Measurements from ENCODE around the gene SAMD7. TPM values are rescaled to one million over a fixed set of nuclear protein-coding genes. Genes with fewer than 3 reads are reported as not detected.

The SAMD7 gene
- total RNA-seq, 1 donor from 2014 or later, result not detected

- no peak overlapping the region for H3K27ac Mint-ChIP-seq (ENCODE audit: unreplicated experiment)
- no peak for TF ChIP-seq CTCF (IDR thresholded peaks at IDR 0.05; ENCODE audit: partially characterized antibody, unreplicated experiment)
- no peak overlapping the region for H3K4me3 Mint-ChIP-seq (ENCODE audit: unreplicated experiment)
- no peak for DNase-seq
- no peaks in the 10 kb centered on the region for H3K36me3 Mint-ChIP-seq (ENCODE audit: unreplicated experiment)
- peaks cover 3% of the 10 kb centered on the region for H3K9me3 Mint-ChIP-seq (ENCODE audit: unreplicated experiment)
- no peaks in the 10 kb centered on the region for H3K27me3 Mint-ChIP-seq (ENCODE audit: unreplicated experiment)
- H3K4me1 Mint-ChIP-seq (ENCODE audit: low read depth, unreplicated experiment), result no peaks in the 10 kb centered on the region
Measured at GRCh38 chr3:169894110-169894509, 17.3 kb upstream of the SAMD7 start.

GRCh38 chr3:169895072-169895471 is 16.3 kb upstream of the SAMD7 start:
- H3K4me1 Mint-ChIP-seq (ENCODE audit: low read depth, unreplicated experiment), result no peaks in the 10 kb centered on the region
- peaks cover 1% of the 10 kb centered on the region for H3K36me3 Mint-ChIP-seq (ENCODE audit: unreplicated experiment)
- no peak for TF ChIP-seq CTCF (IDR thresholded peaks at IDR 0.05; ENCODE audit: partially characterized antibody, unreplicated experiment)
- DNase-seq, result no peak
- H3K27me3 Mint-ChIP-seq (ENCODE audit: unreplicated experiment), result no peaks in the 10 kb centered on the region
- H3K27ac Mint-ChIP-seq (ENCODE audit: unreplicated experiment), result no peak overlapping the region
- H3K4me3 Mint-ChIP-seq (ENCODE audit: unreplicated experiment), result no peak overlapping the region
- H3K9me3 Mint-ChIP-seq (ENCODE audit: unreplicated experiment), result peaks cover 5% of the 10 kb centered on the region

GRCh38 chr3:169897284-169897683 is 14.1 kb upstream of the SAMD7 start:
- H3K4me3 Mint-ChIP-seq (ENCODE audit: unreplicated experiment), result no peak overlapping the region
- H3K36me3 Mint-ChIP-seq (ENCODE audit: unreplicated experiment), result peaks cover 9% of the 10 kb centered on the region
- H3K4me1 Mint-ChIP-seq (ENCODE audit: low read depth, unreplicated experiment), result no peaks in the 10 kb centered on the region
- TF ChIP-seq CTCF (IDR thresholded peaks at IDR 0.05; ENCODE audit: partially characterized antibody, unreplicated experiment), result no peak
- no peaks in the 10 kb centered on the region for H3K27me3 Mint-ChIP-seq (ENCODE audit: unreplicated experiment)
- H3K9me3 Mint-ChIP-seq (ENCODE audit: unreplicated experiment), result peaks cover 5% of the 10 kb centered on the region
- no peak for DNase-seq
- H3K27ac Mint-ChIP-seq (ENCODE audit: unreplicated experiment), result no peak overlapping the region

GRCh38 chr3:169901453-169901852 is 9.9 kb upstream of the SAMD7 start:
- Mint-ChIP-seq H3K4me1 (ENCODE audit: low read depth, unreplicated experiment) (no peaks in the 10 kb centered on the region), H3K4me3 (ENCODE audit: unreplicated experiment) (no peak overlapping the region), H3K9me3 (ENCODE audit: unreplicated experiment) (peaks cover 5% of the 10 kb centered on the region), H3K36me3 (ENCODE audit: unreplicated experiment) (peaks cover 14% of the 10 kb centered on the region), H3K27me3 (ENCODE audit: unreplicated experiment) (no peaks in the 10 kb centered on the region), H3K27ac (ENCODE audit: unreplicated experiment) (no peak overlapping the region)
- no peak for DNase-seq
- TF ChIP-seq CTCF (IDR thresholded peaks at IDR 0.05; ENCODE audit: partially characterized antibody, unreplicated experiment), result no peak

GRCh38 chr3:169905404-169905803 is 6.0 kb upstream of the SAMD7 start:
- no peak overlapping the region for H3K4me3 Mint-ChIP-seq (ENCODE audit: unreplicated experiment)
- no peak for TF ChIP-seq CTCF (IDR thresholded peaks at IDR 0.05; ENCODE audit: partially characterized antibody, unreplicated experiment)
- no peaks in the 10 kb centered on the region for H3K9me3 Mint-ChIP-seq (ENCODE audit: unreplicated experiment)
- H3K27ac Mint-ChIP-seq (ENCODE audit: unreplicated experiment), result no peak overlapping the region
- no peak for DNase-seq
- H3K4me1 Mint-ChIP-seq (ENCODE audit: low read depth, unreplicated experiment), result no peaks in the 10 kb centered on the region
- H3K27me3 Mint-ChIP-seq (ENCODE audit: unreplicated experiment), result no peaks in the 10 kb centered on the region
- peaks cover 10% of the 10 kb centered on the region for H3K36me3 Mint-ChIP-seq (ENCODE audit: unreplicated experiment)
